Thymus (tissue), 11 donors: ENCODE measurements around the gene KRT86. TPM values are rescaled to one million over a fixed set of nuclear protein-coding genes. Genes with fewer than 3 reads are reported as not detected.
"Not testable (repeated sequence)": the region's sequence is repeated elsewhere in the genome, so short reads cannot be mapped to it uniquely, and the experiment has no call there.

ENCODE experiments used
- DNase-seq, 9 donors: peaks; one replicate each; pipeline ENCODE4 v3.0.0-alpha.2; 2013; ENCODE audit warnings: low spot score in 9 of 9, low read depth in 6 of 9, missing footprints in 1 of 9
- H3K27ac ChIP-seq, 2 donors: one replicate each; pipeline ENCODE4 v1.5.1; 2013; ENCODE audit warnings: control low read depth in 1 of 2, low read depth in 1 of 2, low read length in 1 of 2, mild to moderate bottlenecking in 1 of 2, moderate library complexity in 1 of 2
- H3K27me3 ChIP-seq, 2 donors: one replicate each; pipeline ENCODE4 v1.5.1; 2013; ENCODE audit warnings: low read length in 1 of 2; ENCODE audit not compliant: control insufficient read depth in 2 of 2, insufficient read depth in 1 of 2
- H3K36me3 ChIP-seq, 2 donors: one replicate each; pipeline ENCODE4 v1.5.1; 2013; ENCODE audit warnings: low read length in 1 of 2, mild to moderate bottlenecking in 1 of 2, moderate library complexity in 1 of 2; ENCODE audit not compliant: control insufficient read depth in 2 of 2, insufficient read depth in 2 of 2
- H3K4me1 ChIP-seq, 2 donors: one replicate each; pipeline ENCODE4 v1.5.1; 2013; ENCODE audit warnings: low read length in 2 of 2; ENCODE audit not compliant: control insufficient read depth in 2 of 2, insufficient read depth in 2 of 2
- H3K4me3 ChIP-seq, 2 donors: one replicate each; pipeline ENCODE4 v1.5.1; 2013; ENCODE audit warnings: low read length in 2 of 2, control low read depth in 1 of 2, mild to moderate bottlenecking in 1 of 2
- H3K9me3 ChIP-seq, 2 donors: one replicate each; pipeline ENCODE4 v1.5.1; 2013; ENCODE audit warnings: low read length in 1 of 2, mild to moderate bottlenecking in 1 of 2; ENCODE audit not compliant: control insufficient read depth in 2 of 2, insufficient read depth in 1 of 2
- WGBS: extraction: QIAGEN DNeasy Blood & Tissue Kit; methylation state at CpG from one replicate; pipeline ENCODE4 v1.1.7; 2013; 5-methylcytosine and 5-hydroxymethylcytosine counted together
- polyA plus RNA-seq: library from polyadenylated mRNA; stranded (reverse); fragments of 200-250 nt; gene quantifications from one replicate; pipeline ENCODE4 v1.2.3, GENCODE V29; 2013
- total RNA-seq: library from RNA; stranded (reverse); fragments of 120-200 nt; gene quantifications from one replicate; pipeline ENCODE4 v1.2.4, GENCODE V29; 2013
- donor health status: healthy.

The KRT86 gene
- total and polyA plus RNA-seq, 2 donors, result 0.42 to 1.4 TPM

- H3K36me3 ChIP-seq, result no peaks in the 10 kb centered on the region
- H3K4me1 ChIP-seq, result no peaks in the 10 kb centered on the region
- no peak overlapping the region for H3K4me3 ChIP-seq
- H3K27me3 ChIP-seq, result peaks cover 0 to 14% of the 10 kb centered on the region in 2 donors
- WGBS, result 97% methylated on average over 1 of the region's 1 CpG
- DNase-seq, result no peak
- no peaks in the 10 kb centered on the region for H3K9me3 ChIP-seq
- no peak overlapping the region for H3K27ac ChIP-seq
These were observed 21.2 kb downstream of the KRT86 start for GRCh38 chr12:52295663-52296062.

GRCh38 chr12:52296572-52297215, 22.2 kb downstream of the KRT86 start:
- peaks cover 0 to 9% of the 10 kb centered on the region in 2 donors for H3K27me3 ChIP-seq
- no peak for DNase-seq
- no peaks in the 10 kb centered on the region for H3K4me1 ChIP-seq
- no peak overlapping the region for H3K27ac ChIP-seq
- no peaks in the 10 kb centered on the region for H3K9me3 ChIP-seq
- H3K36me3 ChIP-seq, result no peaks in the 10 kb centered on the region
- no peak overlapping the region for H3K4me3 ChIP-seq
- 96% methylated on average over 5 of the region's 5 CpGs for WGBS

DNA sequence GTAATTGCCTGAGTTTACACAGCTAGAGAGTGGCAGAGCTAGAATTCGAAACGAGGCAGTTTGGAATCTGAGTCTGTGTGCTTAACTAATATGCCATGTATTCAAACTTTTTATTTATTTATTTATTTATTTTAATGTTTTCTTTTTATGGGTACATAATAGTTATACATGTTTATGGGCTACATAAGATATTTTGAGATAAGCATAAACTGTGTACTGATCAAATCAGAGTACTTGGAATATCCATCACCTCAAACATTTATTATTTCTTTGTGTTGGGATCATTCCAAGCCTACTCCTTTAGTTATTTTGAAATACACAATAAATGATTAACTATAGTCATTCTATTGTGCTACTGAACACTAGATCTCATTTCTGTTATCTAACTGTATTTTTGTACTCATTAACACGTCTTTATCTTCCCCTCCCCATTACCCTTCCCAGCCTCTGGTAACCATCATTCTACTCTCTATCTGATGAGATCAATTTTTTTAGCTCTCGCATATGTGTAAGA, 24.3 kb downstream of the KRT86 start:
- Histone ChIP-seq H3K27ac (no peak overlapping the region), H3K4me1 (no peaks in the 10 kb centered on the region), H3K4me3 (no peak overlapping the region), H3K9me3 (no peaks in the 10 kb centered on the region), H3K36me3 (no peaks in the 10 kb centered on the region), H3K27me3 (no peaks in the 10 kb centered on the region)
- DNase-seq, result no peak
- WGBS, result 88% methylated on average over 4 of the region's 4 CpGs

DNA sequence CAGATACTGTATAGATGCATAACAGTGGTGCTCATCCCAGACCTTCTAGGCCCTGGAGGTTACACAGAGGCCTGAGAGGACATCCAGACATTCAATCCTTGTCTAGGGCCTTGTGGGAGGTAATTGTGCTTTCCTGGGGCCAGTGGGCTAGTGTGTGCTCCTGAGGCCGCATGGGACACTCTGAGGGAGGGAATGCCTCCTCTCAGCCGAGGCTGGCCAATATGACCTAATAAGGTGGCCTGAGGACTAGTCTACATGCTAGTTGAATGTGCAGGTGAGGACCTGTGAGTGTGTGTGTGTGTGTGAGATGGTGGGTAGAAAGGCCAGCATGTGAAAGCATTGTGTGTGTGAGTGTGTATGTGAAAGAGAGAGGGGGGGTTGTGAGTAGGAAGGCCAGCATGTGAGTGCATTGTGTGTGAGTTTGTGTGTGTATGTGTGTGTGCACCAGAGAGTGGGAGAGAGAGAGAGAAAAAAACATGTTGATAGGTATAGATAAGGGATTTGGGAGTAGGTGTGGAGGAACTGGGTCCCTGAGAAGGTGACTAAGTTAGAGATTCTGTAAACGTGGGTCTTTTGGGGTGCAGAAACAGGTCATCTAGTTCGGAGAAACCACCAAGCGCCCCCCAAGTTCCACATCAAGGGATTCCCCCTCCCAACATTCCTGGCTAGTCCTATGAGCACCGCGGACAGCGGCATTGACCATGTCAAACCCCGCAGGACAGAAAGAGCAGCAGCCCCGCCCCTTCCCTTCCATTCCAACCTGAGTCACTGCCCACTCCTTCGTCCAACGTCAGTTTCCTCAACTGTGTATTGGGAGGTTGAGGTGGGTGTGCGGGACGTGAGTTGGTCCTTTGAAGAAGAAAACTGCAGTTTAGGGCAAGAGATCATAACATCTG, 26.6 kb downstream of the KRT86 start:
- no peak overlapping the region for H3K4me3 ChIP-seq
- DNase-seq, result no peak
- no peaks in the 10 kb centered on the region for H3K9me3 ChIP-seq
- 88% methylated on average over 14 of the region's 14 CpGs for WGBS
- no peak overlapping the region for H3K27ac ChIP-seq
- H3K36me3 ChIP-seq, result no peaks in the 10 kb centered on the region
- peaks cover 0 to 5% of the 10 kb centered on the region in 2 donors for H3K27me3 ChIP-seq
- H3K4me1 ChIP-seq, result no peaks in the 10 kb centered on the region

DNA sequence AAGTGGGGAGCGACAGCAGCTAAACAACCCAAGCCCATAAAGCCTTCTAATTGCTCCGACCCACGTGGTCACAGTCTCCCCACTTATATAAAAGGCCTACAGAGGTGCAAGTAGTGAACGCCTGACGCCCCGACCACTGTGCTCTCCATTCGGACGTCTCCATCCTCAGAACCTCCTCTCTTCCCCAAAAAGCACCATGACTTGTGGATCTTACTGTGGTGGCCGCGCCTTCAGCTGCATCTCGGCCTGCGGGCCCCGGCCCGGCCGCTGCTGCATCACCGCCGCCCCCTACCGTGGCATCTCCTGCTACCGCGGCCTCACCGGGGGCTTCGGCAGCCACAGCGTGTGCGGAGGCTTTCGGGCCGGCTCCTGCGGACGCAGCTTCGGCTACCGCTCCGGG, 27.3 kb downstream of the KRT86 start:
- H3K27ac ChIP-seq, H3K9me3 ChIP-seq, H3K4me3 ChIP-seq, DNase-seq, H3K4me1 ChIP-seq, H3K36me3 ChIP-seq: not testable (repeated sequence)
- H3K27me3 ChIP-seq, result peaks cover 3 to 10% of the 10 kb centered on the region in 2 donors
- WGBS, result 93% methylated on average over 22 of the region's 31 CpGs

DNA sequence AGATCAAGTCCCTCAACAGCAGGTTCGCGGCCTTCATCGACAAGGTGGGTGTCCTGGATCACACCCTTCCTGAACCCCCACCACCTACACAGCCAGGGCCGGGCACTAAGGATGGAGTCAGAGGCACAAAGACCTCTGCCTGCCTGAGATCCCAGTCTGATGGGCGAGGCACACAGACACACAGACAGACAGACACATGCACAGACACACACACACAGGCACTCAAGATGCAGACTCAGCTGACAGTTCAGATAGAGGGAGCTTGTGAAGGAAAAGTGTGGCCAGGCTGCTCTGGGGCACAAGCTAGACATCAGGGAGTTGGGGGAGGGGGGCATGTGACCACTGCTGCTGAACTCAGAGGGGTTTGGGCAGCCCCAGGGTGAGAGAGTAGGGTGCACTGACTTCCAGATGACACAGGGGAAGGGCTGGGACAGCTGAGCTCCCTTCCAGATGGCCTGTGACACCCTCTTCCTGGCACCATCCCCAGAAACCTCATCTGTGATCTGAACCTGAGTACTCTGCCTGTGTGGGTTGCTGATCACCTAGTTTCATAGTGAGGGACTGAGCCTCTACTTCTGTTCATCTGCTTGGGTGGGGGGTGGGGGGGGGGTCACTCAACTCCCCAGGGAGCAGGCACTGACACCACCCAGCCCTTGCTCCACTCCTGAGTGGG, 27.9 kb downstream of the KRT86 start:
- H3K4me1 ChIP-seq, DNase-seq, H3K9me3 ChIP-seq, H3K36me3 ChIP-seq, H3K27ac ChIP-seq, H3K4me3 ChIP-seq: not testable (repeated sequence)
- no CpG with 5 or more reads among the region's 5 CpGs for WGBS
- peaks cover 7 to 17% of the 10 kb centered on the region in 2 donors for H3K27me3 ChIP-seq

GRCh38 chr12:52304941-52305411, 30.5 kb downstream of the KRT86 start:
- not testable (repeated sequence) for H3K4me3 ChIP-seq, H3K9me3 ChIP-seq, DNase-seq, H3K27ac ChIP-seq, H3K36me3 ChIP-seq, H3K4me1 ChIP-seq
- WGBS, result 64% methylated on average over 15 of the region's 15 CpGs
- H3K27me3 ChIP-seq, result peaks cover 29 to 43% of the 10 kb centered on the region in 2 donors

GRCh38 chr12:52305921-52306705, 31.7 kb downstream of the KRT86 start:
- no peak for DNase-seq

More at GRCh38 chr12:52305921-52306705, 31.7 kb downstream of the KRT86 start:
- Histone ChIP-seq H3K4me1 (no peaks in the 10 kb centered on the region), H3K27me3 (peaks cover 29 to 53% of the 10 kb centered on the region in 2 donors), H3K9me3 (no peaks in the 10 kb centered on the region), H3K4me3 (no peak overlapping the region), H3K27ac (no peak overlapping the region), H3K36me3 (no peaks in the 10 kb centered on the region)
- 88% methylated on average over 11 of the region's 11 CpGs for WGBS
